Epithelial cell of esophagus (primary cell): ENCODE data around the gene FAH.
"Not testable (repeated sequence)": the region's sequence is repeated elsewhere in the genome, so short reads cannot be mapped to it uniquely, and the experiment has no call there.

Source experiments
- DNase-seq: peaks from one replicate; pipeline ENCODE4 v3.0.0; 2010; ENCODE audit warnings: low read depth
- H3K4me3 ChIP-seq: 2 replicates; pipeline ENCODE4 v1.5.1; 2011; ENCODE audit warnings: mild to moderate bottlenecking, low read length, control low read depth
- CTCF ChIP-seq: IDR thresholded peaks from 2 replicates; pipeline ENCODE4 v1.5.1; 2011; ENCODE audit warnings: low read depth, mild to moderate bottlenecking, low read length, control low read depth, inconsistent platforms; ENCODE audit not compliant: insufficient read depth; ENCODE audit errors: missing control alignments

The FAH gene

GRCh38 chr15:80123034-80123433 is 29.8 kb upstream of the FAH start:
- no peak overlapping the region for H3K4me3 ChIP-seq
- no peak for DNase-seq
- no peak for TF ChIP-seq CTCF

- DNase-seq, H3K4me3 ChIP-seq: not testable (repeated sequence)
These were observed 25.5 kb upstream of the FAH start for GRCh38 chr15:80127253-80127652.

GRCh38 chr15:80127911-80128310 is 24.9 kb upstream of the FAH start:
- H3K4me3 ChIP-seq = no peak overlapping the region
- DNase-seq = no peak
- no peak for TF ChIP-seq CTCF

GRCh38 chr15:80132382-80132781 is 20.4 kb upstream of the FAH start:
- DNase-seq = no peak
- TF ChIP-seq CTCF = no peak
- no peak overlapping the region for H3K4me3 ChIP-seq

GRCh38 chr15:80136854-80137253 is 15.9 kb upstream of the FAH start:
- H3K4me3 ChIP-seq = no peak overlapping the region
- DNase-seq = no peak
- no peak for TF ChIP-seq CTCF

- DNase-seq = no peak
- TF ChIP-seq CTCF = no peak
These were observed 13.8 kb upstream of the FAH start for GRCh38 chr15:80138961-80139360.

GRCh38 chr15:80140909-80141308 is 11.9 kb upstream of the FAH start:
- no peak for DNase-seq
- no peak for TF ChIP-seq CTCF
- H3K4me3 ChIP-seq = no peak overlapping the region

More at GRCh38 chr15:80138961-80139360, 13.8 kb upstream of the FAH start:
- H3K4me3 ChIP-seq = no peak overlapping the region
